Caco-2 (cell line): ENCODE results near the gene RAMP3. TPM values are rescaled to one million over a fixed set of nuclear protein-coding genes. Genes with fewer than 3 reads are reported as not detected.

Experiments
- BruUV-seq: library from RNA; stranded (reverse); fragments of 400-500 nt; replicated peaks from 2 replicates; lab custom pipeline; 2021; lab: Mats Ljungman, UMichigan
- CTCF ChIA-PET: fragments of 300-600 bp; sonication (Branson Sonifier 250); formaldehyde crosslinking; loops from one replicate; lab custom pipeline; 2022; ENCODE audit warnings: antibody characterized with exemption; lab: Charles Lee
- POLR2A ChIA-PET: fragments of 300-600 bp; sonication (Branson Sonifier 250); formaldehyde crosslinking; loops from one replicate; lab custom pipeline; 2022; ENCODE audit warnings: antibody characterized with exemption; lab: Charles Lee
- DNase-seq, 2 experiments: peaks; one replicate each; pipeline versions ENCODE4 v3.0.0 to v3.0.0-alpha.2; 2020 to 2022
- H3K27me3 ChIP-seq: replicated peaks from 2 replicates; pipeline ENCODE4 v1.6.0; 2011; ENCODE audit warnings: low read length; ENCODE audit not compliant: control insufficient read depth, insufficient read depth
- H3K36me3 ChIP-seq: 2 replicates; pipeline ENCODE4 v1.5.1; 2011; ENCODE audit warnings: low read length; ENCODE audit not compliant: control insufficient read depth, insufficient read depth
- H3K4me1 ChIP-seq: fragments of 250-450 bp; sonication (Bioruptor Pico); 2 replicates; pipeline ENCODE4 v1.5.1; 2020; ENCODE audit warnings: mild to moderate bottlenecking
- H3K4me3 ChIP-seq: 2 replicates; pipeline ENCODE4 v1.5.1; 2011; ENCODE audit warnings: low read depth, mild to moderate bottlenecking, control low read depth, low read length
- H3K9me3 ChIP-seq: fragments of 250-450 bp; sonication (Bioruptor Pico); 2 replicates; pipeline ENCODE4 v1.5.1; 2020; ENCODE audit warnings: mild to moderate bottlenecking, moderate library complexity
- H3K27ac Mint-ChIP-seq: one replicate; pipeline ENCODE4 v1.8.0; 2022; ENCODE audit warnings: mixed read lengths; ENCODE audit not compliant: unreplicated experiment
- H3K27me3 Mint-ChIP-seq: one replicate; pipeline ENCODE4 v1.8.0; 2022; ENCODE audit warnings: mixed read lengths; ENCODE audit not compliant: insufficient read depth, unreplicated experiment
- H3K36me3 Mint-ChIP-seq: one replicate; pipeline ENCODE4 v1.8.0; 2022; ENCODE audit warnings: mild to moderate bottlenecking, mixed read lengths; ENCODE audit not compliant: insufficient read depth, unreplicated experiment
- H3K4me1 Mint-ChIP-seq: one replicate; pipeline ENCODE4 v1.8.0; 2022; ENCODE audit warnings: low read depth, mixed read lengths; ENCODE audit not compliant: unreplicated experiment
- H3K4me3 Mint-ChIP-seq: one replicate; pipeline ENCODE4 v1.8.0; 2022; ENCODE audit warnings: mild to moderate bottlenecking, moderate library complexity, mixed read lengths; ENCODE audit not compliant: unreplicated experiment
- H3K9me3 Mint-ChIP-seq: one replicate; pipeline ENCODE4 v1.8.0; 2022; ENCODE audit warnings: mixed read lengths; ENCODE audit not compliant: unreplicated experiment
- intact Hi-C: fragments of 100-400 bp; cut with micrococcal nuclease; formaldehyde crosslinking; loops from one replicate; pipeline ENCODE4 v1.10.0; 2022; ENCODE audit not compliant: unreplicated experiment
- total RNA-seq: library from RNA; stranded (reverse); gene quantifications from 2 replicates; pipeline ENCODE4 v1.2.3, GENCODE V29; 2022
- TF ChIP-seq, protein P1 (sequence below), 2 experiments: fragments of 200-600 bp in 1 of 2; IDR thresholded peaks; 1 replicate in 1 of 2; 2 replicates in 1 of 2; pipeline versions ENCODE4 v1.5.1 to v1.8.0; 2011 to 2022; ENCODE audit warnings: antibody characterized with exemption in 1 of 2, control low read depth in 1 of 2, inconsistent platforms in 1 of 2, low read depth in 1 of 2, low read length in 1 of 2, mild to moderate bottlenecking in 1 of 2, moderate library complexity in 1 of 2; ENCODE audit not compliant: insufficient read depth in 1 of 2, severe bottlenecking in 1 of 2, unreplicated experiment in 1 of 2

Gene RAMP3
- total RNA-seq, 1 experiment from 2014 or later: not detected

DNA sequence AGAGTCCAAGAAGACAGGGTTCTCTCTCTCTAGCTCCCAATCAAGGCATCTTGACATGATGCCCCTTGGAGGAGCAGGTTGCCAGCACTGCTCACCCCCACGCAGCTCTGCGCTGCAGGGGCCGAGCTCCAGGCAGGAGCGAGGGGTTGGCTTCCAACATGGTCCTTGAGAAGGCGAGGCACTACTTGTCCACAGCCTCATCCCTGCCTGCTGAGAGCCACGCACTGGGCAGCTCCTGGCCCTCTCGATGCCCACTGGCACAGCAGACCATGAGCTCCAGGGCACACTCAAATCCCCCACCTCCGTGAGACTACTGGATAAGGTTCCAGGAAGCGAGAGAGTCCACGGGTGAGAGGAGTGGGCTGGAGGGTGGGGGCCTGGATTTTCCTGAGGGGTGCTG lies 31.1 kb downstream of the RAMP3 start:
- intact Hi-C loops: no loop called here
- no peaks in the 10 kb centered on the region for H3K4me1 Mint-ChIP-seq
- no peaks in the 10 kb centered on the region for H3K27me3 ChIP-seq
- H3K36me3 ChIP-seq: no peaks in the 10 kb centered on the region
- H3K9me3 Mint-ChIP-seq: no peaks in the 10 kb centered on the region
- no peak for DNase-seq
- peaks cover 26% of the 10 kb centered on the region for H3K27me3 Mint-ChIP-seq
- no peaks in the 10 kb centered on the region for H3K36me3 Mint-ChIP-seq
- no peaks in the 10 kb centered on the region for H3K9me3 ChIP-seq
- no peak overlapping the region for H3K4me3 ChIP-seq
- no TSS peak for BruUV-seq
- no peak overlapping the region for H3K27ac Mint-ChIP-seq
- TF ChIP-seq, protein P1, sequence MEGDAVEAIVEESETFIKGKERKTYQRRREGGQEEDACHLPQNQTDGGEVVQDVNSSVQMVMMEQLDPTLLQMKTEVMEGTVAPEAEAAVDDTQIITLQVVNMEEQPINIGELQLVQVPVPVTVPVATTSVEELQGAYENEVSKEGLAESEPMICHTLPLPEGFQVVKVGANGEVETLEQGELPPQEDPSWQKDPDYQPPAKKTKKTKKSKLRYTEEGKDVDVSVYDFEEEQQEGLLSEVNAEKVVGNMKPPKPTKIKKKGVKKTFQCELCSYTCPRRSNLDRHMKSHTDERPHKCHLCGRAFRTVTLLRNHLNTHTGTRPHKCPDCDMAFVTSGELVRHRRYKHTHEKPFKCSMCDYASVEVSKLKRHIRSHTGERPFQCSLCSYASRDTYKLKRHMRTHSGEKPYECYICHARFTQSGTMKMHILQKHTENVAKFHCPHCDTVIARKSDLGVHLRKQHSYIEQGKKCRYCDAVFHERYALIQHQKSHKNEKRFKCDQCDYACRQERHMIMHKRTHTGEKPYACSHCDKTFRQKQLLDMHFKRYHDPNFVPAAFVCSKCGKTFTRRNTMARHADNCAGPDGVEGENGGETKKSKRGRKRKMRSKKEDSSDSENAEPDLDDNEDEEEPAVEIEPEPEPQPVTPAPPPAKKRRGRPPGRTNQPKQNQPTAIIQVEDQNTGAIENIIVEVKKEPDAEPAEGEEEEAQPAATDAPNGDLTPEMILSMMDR (IDR thresholded peaks at IDR 0.05; ENCODE audit: insufficient read depth in 1 of 2, low read depth in 1 of 2, low read length in 1 of 2, severe bottlenecking in 1 of 2, unreplicated experiment in 1 of 2): no peak
- ChIA-PET POLR2A (no interaction called here), CTCF (no interaction called here)
- H3K4me3 Mint-ChIP-seq: no peak overlapping the region
- H3K4me1 ChIP-seq: no peaks in the 10 kb centered on the region

- Histone ChIP-seq H3K27me3 (no peaks in the 10 kb centered on the region), H3K4me3 (no peak overlapping the region), H3K9me3 (no peaks in the 10 kb centered on the region), H3K36me3 (no peaks in the 10 kb centered on the region), H3K4me1 (no peaks in the 10 kb centered on the region)
- no peak for DNase-seq
- CTCF ChIA-PET: no interaction called here
- intact Hi-C loops: no loop called here
- POLR2A ChIA-PET: no interaction called here
- no peaks in the 10 kb centered on the region for H3K4me1 Mint-ChIP-seq
- BruUV-seq: no TSS peak
- H3K36me3 Mint-ChIP-seq: no peaks in the 10 kb centered on the region
- TF ChIP-seq, protein P1 (IDR thresholded peaks at IDR 0.05; ENCODE audit: insufficient read depth in 1 of 2, low read depth in 1 of 2, low read length in 1 of 2, severe bottlenecking in 1 of 2, unreplicated experiment in 1 of 2): no peak
- peaks cover 26% of the 10 kb centered on the region for H3K27me3 Mint-ChIP-seq
- no peak overlapping the region for H3K27ac Mint-ChIP-seq
- no peak overlapping the region for H3K4me3 Mint-ChIP-seq
- H3K9me3 Mint-ChIP-seq: no peaks in the 10 kb centered on the region
Measured at GRCh38 chr7:45189151-45189970, 31.8 kb downstream of the RAMP3 start.

DNA sequence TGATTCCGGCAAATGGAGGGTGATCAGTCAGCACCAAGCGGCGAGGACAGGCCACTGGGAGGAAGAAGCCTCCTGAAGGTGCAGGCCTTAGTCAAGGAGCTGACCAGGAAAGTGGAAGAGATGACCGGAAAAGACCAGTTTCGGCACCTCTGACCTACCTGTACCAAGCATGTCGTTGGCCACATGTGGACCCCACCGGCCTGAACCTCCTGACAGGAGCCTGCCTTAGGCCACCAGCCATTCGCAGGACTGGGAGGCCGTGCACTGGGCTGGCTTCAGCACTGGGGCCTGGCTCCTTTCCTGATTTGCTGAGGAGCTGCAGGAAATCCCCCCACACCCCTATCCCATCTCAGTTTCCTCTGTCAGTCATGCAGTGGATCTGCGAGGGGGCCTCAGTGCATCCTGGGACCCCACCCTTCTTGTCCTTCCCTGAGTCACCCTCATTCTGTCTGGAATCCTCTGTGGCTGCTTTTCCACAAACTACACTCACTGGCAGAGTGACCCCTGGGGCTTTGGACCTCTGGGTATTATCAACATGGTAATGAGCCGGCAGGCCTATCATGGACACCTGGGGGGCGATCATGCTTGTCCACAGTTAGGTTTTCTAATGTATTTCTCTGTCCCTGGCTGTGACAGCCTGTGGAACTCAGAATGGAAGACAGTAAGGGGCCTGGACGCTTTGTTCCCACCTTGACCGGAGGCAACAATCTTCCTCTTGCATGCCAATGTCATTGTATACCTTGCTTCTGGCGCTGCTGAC lies 33.0 kb downstream of the RAMP3 start:
- no peak for DNase-seq
- H3K27me3 ChIP-seq: no peaks in the 10 kb centered on the region; the same call in 1 of the 2 replicates

More for the DNA sequence above, 33.0 kb downstream of the RAMP3 start:
- Histone ChIP-seq H3K4me3 (no peak overlapping the region), H3K9me3 (no peaks in the 10 kb centered on the region), H3K4me1 (no peaks in the 10 kb centered on the region), H3K36me3 (no peaks in the 10 kb centered on the region)
- TF ChIP-seq, protein P1 (IDR thresholded peaks at IDR 0.05; ENCODE audit: insufficient read depth in 1 of 2, low read depth in 1 of 2, low read length in 1 of 2, severe bottlenecking in 1 of 2, unreplicated experiment in 1 of 2): no peak
- no TSS peak for BruUV-seq
- ChIA-PET POLR2A (no interaction called here), CTCF (no interaction called here)
- no peak overlapping the region for H3K4me3 Mint-ChIP-seq
- no peaks in the 10 kb centered on the region for H3K9me3 Mint-ChIP-seq
- peaks cover 33% of the 10 kb centered on the region for H3K27me3 Mint-ChIP-seq
- no peaks in the 10 kb centered on the region for H3K4me1 Mint-ChIP-seq
- no peak overlapping the region for H3K27ac Mint-ChIP-seq
- no peaks in the 10 kb centered on the region for H3K36me3 Mint-ChIP-seq
- intact Hi-C loops: no loop called here
